GM12874 (cell line): ENCODE measurements around the gene RANGAP1.

Experiments used
- CTCF ChIP-seq: IDR thresholded peaks from 2 replicates; pipeline ENCODE4 v1.5.1; 2011; ENCODE audit warnings: low read depth, mild to moderate bottlenecking, control low read depth, low read length, moderate library complexity; ENCODE audit not compliant: insufficient read depth

Gene RANGAP1

GRCh38 chr22:41198027-41198580, 87.9 kb downstream of the RANGAP1 start:
- TF ChIP-seq CTCF: no peak

GRCh38 chr22:41197038-41197972, 88.7 kb downstream of the RANGAP1 start:
- 0 out of 2 replicates have a peak, but pooled peaks have one; percentile 1 for TF ChIP-seq CTCF
